ENCODE results near the gene SEMA5A.

SEMA5A gene

GRCh38 chr5:9545136-9545991 is 511 bp downstream of the SEMA5A start:
- peak; percentile 52 for DNase-seq

- peak; percentile 91 for DNase-seq
These were observed 1.3 kb downstream of the SEMA5A start for GRCh38 chr5:9544502-9545135.

GRCh38 chr5:9544056-9544455 is 1.8 kb downstream of the SEMA5A start:
- no peak for DNase-seq

GRCh38 chr5:9543311-9543920 is 2.5 kb downstream of the SEMA5A start:
- DNase-seq: no peak

- no peak for DNase-seq
These were observed 5.1 kb downstream of the SEMA5A start for GRCh38 chr5:9540791-9541190.

- no peak for DNase-seq
These were observed 7.4 kb downstream of the SEMA5A start for GRCh38 chr5:9538504-9538903.

GRCh38 chr5:9537223-9538141 is 8.4 kb downstream of the SEMA5A start:
- no peak for DNase-seq

- no peak for DNase-seq
These were observed 9.2 kb downstream of the SEMA5A start for GRCh38 chr5:9536717-9537116.

GRCh38 chr5:9534881-9535517 is 10.9 kb downstream of the SEMA5A start:
- peak; percentile 45 for DNase-seq

- no peak for DNase-seq
These were observed 12.1 kb downstream of the SEMA5A start for GRCh38 chr5:9533562-9534364.

GRCh38 chr5:9533096-9533495 is 12.8 kb downstream of the SEMA5A start:
- DNase-seq: no peak

- no peak for DNase-seq
These were observed 16.4 kb downstream of the SEMA5A start for GRCh38 chr5:9529513-9529912.

- DNase-seq: no peak
These were observed 16.8 kb downstream of the SEMA5A start for GRCh38 chr5:9529041-9529480.

- no peak for DNase-seq
These were observed 20.9 kb downstream of the SEMA5A start for GRCh38 chr5:9524941-9525340.

- no peak for DNase-seq
These were observed 22.6 kb downstream of the SEMA5A start for GRCh38 chr5:9523090-9523823.

- peak; percentile 60 for DNase-seq
These were observed 26.3 kb downstream of the SEMA5A start for GRCh38 chr5:9519537-9519936.

GRCh38 chr5:9516591-9516990 is 29.3 kb downstream of the SEMA5A start:
- DNase-seq: no peak

GRCh38 chr5:9515436-9515835 is 30.4 kb downstream of the SEMA5A start:
- DNase-seq: no peak

GRCh38 chr5:9514968-9515367 is 30.9 kb downstream of the SEMA5A start:
- DNase-seq: no peak

GRCh38 chr5:9513827-9514226 is 32.0 kb downstream of the SEMA5A start:
- no peak for DNase-seq

GRCh38 chr5:9512457-9512856 is 33.4 kb downstream of the SEMA5A start:
- no peak for DNase-seq
